ENCODE data around the gene ATP7B.

DNA sequence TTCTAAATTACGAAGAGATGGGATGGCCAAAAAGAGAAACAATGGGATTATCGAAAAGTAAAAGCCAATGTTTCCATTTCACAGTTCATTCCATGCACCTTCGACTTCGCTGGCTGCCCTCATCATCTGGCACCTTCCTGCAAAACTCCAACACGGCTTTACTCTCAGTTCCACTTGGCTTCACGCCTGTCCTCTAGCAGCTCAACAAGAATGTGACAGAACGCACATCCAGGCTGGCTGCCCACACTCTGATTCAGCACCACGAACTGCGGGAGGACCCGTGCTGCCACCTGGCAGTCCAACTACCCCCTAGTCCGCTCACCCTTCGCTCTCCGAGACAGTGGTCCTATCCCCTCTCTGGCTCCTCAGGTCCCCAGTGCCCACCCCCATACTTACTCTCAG lies 11.7 kb downstream of the ATP7B start:
- TF ChIP-seq, protein P1, sequence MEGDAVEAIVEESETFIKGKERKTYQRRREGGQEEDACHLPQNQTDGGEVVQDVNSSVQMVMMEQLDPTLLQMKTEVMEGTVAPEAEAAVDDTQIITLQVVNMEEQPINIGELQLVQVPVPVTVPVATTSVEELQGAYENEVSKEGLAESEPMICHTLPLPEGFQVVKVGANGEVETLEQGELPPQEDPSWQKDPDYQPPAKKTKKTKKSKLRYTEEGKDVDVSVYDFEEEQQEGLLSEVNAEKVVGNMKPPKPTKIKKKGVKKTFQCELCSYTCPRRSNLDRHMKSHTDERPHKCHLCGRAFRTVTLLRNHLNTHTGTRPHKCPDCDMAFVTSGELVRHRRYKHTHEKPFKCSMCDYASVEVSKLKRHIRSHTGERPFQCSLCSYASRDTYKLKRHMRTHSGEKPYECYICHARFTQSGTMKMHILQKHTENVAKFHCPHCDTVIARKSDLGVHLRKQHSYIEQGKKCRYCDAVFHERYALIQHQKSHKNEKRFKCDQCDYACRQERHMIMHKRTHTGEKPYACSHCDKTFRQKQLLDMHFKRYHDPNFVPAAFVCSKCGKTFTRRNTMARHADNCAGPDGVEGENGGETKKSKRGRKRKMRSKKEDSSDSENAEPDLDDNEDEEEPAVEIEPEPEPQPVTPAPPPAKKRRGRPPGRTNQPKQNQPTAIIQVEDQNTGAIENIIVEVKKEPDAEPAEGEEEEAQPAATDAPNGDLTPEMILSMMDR (IDR thresholded peaks at IDR 0.05; ENCODE audit: low read length) = no peak
- TF ChIP-seq EZH2 (optimal IDR thresholded peaks at IDR 0.05; ENCODE audit: low read depth, low read length) = no peak
- TF ChIP-seq EZH2phosphoT487 (IDR thresholded peaks at IDR 0.05; ENCODE audit: low read length) = no peak
